HG03565 (cell line): ENCODE measurements around the gene CDK10.
"Not testable (repeated sequence)": the region's sequence is repeated elsewhere in the genome, so short reads cannot be mapped to it uniquely, and the experiment has no call there.

Source experiments
- ATAC-seq: cut with Tn5 transposase; IDR thresholded peaks from one replicate; pipeline ENCODE4 v1.9.1; 2021; ENCODE audit warnings: mild to moderate bottlenecking, moderate library complexity; ENCODE audit not compliant: unreplicated experiment

Gene CDK10

GRCh38 chr16:89667633-89668032, 18.9 kb upstream of the CDK10 start:
- ATAC-seq = no peak

GRCh38 chr16:89668790-89669158, 17.7 kb upstream of the CDK10 start:
- ATAC-seq = no peak

- ATAC-seq = no peak
Measured at GRCh38 chr16:89669755-89670154, 16.7 kb upstream of the CDK10 start.

- ATAC-seq = no peak
Measured at GRCh38 chr16:89670496-89671431, 15.7 kb upstream of the CDK10 start.

GRCh38 chr16:89671565-89671964, 14.9 kb upstream of the CDK10 start:
- ATAC-seq = not testable (repeated sequence)

- ATAC-seq = no peak
Measured at GRCh38 chr16:89672177-89672941, 14.1 kb upstream of the CDK10 start.

- ATAC-seq = no peak
Measured at GRCh38 chr16:89678258-89678657, 8.2 kb upstream of the CDK10 start.

GRCh38 chr16:89685916-89686315, 573 bp upstream of the CDK10 start:
- no peak for ATAC-seq

GRCh38 chr16:89687092-89687940, 827 bp downstream of the CDK10 start:
- peak; percentile 4 for ATAC-seq

- ATAC-seq = no peak
Measured at GRCh38 chr16:89688395-89688794, 1.9 kb downstream of the CDK10 start.

- no peak for ATAC-seq
Measured at GRCh38 chr16:89689142-89689541, 2.7 kb downstream of the CDK10 start.

GRCh38 chr16:89689621-89690020, 3.1 kb downstream of the CDK10 start:
- not testable (repeated sequence) for ATAC-seq

GRCh38 chr16:89690392-89690901, 4.0 kb downstream of the CDK10 start:
- ATAC-seq = no peak

GRCh38 chr16:89691231-89691985, 4.9 kb downstream of the CDK10 start:
- ATAC-seq = no peak

GRCh38 chr16:89691986-89692569, 5.6 kb downstream of the CDK10 start:
- no peak for ATAC-seq

GRCh38 chr16:89693289-89693731, 6.8 kb downstream of the CDK10 start:
- ATAC-seq = no peak

GRCh38 chr16:89693931-89694783, 7.7 kb downstream of the CDK10 start:
- no peak for ATAC-seq

- not testable (repeated sequence) for ATAC-seq
Measured at GRCh38 chr16:89694784-89695085, 8.2 kb downstream of the CDK10 start.
